C4-2B (cell line): Measurements from ENCODE around the gene PUSL1.

ENCODE experiments used
- H3K27ac ChIP-seq: fragments of 450-650 bp; 2 replicates; pipeline ENCODE4 v1.5.1; 2017
- ZFX ChIP-seq: fragments of 450-650 bp; IDR thresholded peaks from 2 replicates; pipeline ENCODE4 v1.6.1; 2017
- TF ChIP-seq, protein P1 (sequence below): fragments of 450-650 bp; conservative IDR thresholded peaks from 2 replicates; pipeline ENCODE4 v1.5.1; 2017; ENCODE audit warnings: mild to moderate bottlenecking

The PUSL1 gene

DNA sequence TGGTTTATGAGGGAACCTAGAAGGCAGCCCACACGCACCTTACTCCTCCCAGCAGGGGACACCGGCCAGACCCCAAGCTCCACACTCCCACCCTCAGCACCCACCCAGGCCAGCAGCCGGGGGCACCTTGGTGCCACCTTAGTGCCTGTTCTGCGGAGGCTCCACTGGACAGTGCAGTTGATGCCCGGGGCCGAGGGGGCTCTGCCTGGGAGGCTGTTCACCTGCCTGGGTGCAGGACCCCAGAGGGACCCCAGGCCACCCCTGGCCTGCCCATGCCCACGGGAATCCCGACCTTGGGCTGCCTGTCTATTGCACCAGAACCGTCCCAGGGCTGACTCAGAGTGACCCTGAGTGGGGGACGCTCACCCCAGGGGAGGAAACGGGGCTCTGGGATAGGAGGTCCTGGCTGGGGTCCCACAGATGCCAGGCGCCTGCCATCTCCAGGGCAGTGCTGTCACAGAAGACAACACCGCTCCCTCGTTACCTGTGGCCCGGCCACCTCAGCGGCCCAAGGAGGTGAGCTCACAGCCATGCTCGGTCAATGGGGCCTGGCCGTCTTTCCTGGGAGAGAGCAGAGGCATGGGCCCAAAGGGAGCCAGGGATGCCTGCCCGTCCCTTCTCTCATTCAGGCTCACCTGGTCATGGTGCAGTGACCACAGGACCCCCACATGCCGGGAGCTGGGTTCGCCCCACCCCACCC lies 27.5 kb upstream of the PUSL1 start:
- peak overlapping the region; percentile 52 for H3K27ac ChIP-seq
- TF ChIP-seq, protein P1, sequence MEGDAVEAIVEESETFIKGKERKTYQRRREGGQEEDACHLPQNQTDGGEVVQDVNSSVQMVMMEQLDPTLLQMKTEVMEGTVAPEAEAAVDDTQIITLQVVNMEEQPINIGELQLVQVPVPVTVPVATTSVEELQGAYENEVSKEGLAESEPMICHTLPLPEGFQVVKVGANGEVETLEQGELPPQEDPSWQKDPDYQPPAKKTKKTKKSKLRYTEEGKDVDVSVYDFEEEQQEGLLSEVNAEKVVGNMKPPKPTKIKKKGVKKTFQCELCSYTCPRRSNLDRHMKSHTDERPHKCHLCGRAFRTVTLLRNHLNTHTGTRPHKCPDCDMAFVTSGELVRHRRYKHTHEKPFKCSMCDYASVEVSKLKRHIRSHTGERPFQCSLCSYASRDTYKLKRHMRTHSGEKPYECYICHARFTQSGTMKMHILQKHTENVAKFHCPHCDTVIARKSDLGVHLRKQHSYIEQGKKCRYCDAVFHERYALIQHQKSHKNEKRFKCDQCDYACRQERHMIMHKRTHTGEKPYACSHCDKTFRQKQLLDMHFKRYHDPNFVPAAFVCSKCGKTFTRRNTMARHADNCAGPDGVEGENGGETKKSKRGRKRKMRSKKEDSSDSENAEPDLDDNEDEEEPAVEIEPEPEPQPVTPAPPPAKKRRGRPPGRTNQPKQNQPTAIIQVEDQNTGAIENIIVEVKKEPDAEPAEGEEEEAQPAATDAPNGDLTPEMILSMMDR = no peak
- no peak for TF ChIP-seq ZFX

DNA sequence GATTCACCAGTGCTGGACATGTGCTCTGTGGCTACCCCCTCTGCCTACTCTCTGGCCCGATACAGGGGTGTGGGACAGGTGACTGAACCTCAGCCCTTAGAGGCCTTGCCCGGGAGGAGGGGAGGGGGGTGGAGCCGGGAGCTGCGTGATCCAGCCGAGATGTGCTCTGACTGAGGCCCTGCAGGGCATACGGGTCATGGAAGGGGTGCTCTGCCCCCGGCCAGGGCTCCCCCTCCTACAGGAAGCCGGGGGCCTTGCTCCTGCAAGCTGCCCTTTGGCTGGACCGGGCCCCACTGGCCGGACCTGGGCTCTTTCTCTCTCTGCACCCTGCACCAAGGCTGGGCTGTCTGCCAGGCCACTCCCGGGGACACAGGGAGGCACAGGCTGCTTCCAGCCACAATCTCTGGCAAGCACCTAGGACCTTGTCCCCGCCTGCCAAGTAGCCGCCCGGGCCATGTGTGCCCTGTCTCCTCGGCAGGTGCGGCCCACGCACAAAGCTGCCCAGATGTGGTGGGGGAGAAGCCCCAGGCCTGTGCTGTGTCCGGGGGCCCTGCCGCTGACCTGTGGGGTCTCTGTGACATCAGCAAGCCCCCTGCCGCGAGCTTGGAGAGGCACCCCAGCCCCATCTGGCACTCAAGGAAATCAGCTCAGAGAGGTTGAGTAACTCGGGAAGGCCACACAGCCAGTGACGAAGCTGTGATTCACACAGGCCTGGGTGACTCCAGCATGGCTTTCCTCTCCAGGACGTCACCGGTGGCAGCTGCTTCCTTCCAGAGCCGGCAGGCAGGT lies 26.7 kb upstream of the PUSL1 start:
- peak overlapping the region; percentile 52 for H3K27ac ChIP-seq
- TF ChIP-seq ZFX = peak; percentile 42; the same call in 1 of the 2 replicates
- TF ChIP-seq, protein P1 = no peak

DNA sequence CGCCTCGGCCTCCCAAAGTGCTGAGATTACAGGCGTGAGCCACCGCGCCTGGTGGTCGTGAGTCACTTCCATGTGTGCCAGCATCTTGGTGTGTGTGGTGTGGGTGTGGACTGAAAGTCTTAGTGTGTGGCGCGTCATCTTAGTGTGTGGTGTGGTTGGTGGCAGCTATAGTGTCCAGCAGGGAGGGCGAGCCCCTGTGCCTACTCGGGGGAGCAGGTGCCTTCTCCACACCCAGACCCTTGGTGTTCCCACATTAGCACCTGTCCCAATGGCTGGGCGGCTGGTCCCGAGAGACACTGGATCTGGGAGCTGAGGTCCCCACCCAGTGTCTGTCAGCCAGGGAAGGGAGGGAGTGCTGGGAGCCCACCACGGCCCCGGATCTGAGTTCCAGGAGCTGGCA lies 25.4 kb upstream of the PUSL1 start:
- TF ChIP-seq ZFX = no peak
- TF ChIP-seq, protein P1 = no peak
- H3K27ac ChIP-seq = no peak overlapping the region

DNA sequence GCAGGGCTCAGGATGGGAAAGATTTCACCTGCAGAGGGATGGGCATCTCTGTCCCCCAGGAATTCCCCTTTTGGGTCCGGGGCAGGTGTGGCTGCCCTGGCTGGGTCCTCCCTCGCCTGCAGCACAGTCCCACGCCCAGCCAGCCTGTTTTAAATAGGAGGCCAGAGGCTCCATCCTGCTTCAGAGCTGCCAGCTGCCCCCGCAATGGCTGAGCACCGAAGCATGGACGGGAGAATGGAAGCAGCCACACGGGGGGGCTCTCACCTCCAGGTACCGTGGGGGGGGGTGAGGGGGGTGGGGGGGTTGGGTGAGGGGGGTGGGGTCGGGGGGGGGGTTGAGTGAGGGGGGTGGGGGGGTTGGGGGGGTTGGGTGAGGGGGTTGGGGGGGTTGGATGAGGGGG lies 24.6 kb upstream of the PUSL1 start:
- TF ChIP-seq, protein P1 = no peak
- TF ChIP-seq ZFX = no peak
- no peak overlapping the region for H3K27ac ChIP-seq

DNA sequence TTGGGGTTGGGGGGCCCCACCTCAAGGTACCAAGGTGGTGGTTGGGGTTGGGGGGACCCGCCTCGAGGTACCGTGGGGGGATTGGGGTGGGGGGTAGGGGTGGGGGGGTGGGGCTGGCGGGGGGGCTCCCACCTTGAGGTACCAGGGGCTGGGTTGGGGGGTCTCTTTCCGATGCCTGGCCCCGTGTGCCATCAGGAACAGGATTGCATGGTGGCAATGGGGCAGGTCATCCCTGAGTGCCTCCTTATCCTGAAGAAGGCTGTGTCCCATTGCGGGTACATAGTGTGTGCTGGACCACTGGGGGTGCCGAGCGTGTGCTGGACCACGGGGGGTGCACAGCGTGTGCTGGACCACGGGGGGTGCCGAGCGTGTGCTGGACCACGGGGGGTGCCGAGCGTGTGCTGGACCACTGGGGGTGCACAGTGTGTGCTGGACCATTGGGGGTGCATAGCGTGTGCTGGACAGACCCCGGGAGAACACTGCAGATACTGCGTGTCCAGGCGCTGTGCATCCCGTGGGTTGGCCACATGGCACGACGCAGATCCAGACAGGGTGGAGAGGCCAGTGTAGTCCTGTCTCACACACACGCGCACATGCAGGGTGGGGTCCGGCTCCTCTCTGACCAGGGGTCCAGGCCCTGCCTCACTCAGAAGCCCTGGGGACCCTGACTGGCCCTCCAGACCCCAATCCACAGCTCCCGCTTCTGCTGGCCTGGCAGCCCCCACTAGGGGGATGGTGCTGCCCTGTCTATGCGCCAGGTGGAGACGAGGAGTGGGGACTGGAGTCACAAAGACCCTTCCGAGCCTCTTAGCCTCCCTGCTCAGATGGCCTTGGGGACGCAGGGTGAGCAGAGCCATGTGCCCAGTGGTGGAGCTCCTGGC lies 23.9 kb upstream of the PUSL1 start:
- no peak overlapping the region for H3K27ac ChIP-seq
- TF ChIP-seq ZFX = no peak
- TF ChIP-seq, protein P1 = no peak

DNA sequence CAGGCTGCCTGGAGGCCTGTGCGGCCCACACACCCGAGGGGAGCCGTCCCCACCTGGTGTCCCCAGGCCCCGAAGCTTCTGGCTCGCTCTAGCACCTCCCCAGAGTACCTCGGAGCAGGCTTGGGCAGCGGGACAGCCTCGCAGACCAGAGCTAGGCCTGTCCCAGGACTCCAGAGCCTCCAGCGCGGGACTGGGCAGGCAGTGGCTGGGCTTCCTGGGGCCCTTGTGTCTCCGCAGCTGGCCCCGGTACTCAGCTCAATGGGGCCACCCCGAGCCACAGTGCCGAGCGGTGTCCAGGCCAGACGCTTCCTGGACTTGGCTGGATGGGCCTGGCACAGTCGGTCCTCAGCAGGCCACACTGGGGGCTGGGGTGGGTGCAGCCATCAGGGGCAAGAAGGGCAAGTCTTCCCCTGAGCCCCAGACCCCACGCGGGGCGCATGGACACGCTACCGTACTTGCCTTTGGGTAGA lies 23.3 kb upstream of the PUSL1 start:
- no peak overlapping the region for H3K27ac ChIP-seq
- TF ChIP-seq, protein P1 = no peak
- no peak for TF ChIP-seq ZFX
